ENCODE results near the gene DDAH2.

DDAH2 gene

DNA sequence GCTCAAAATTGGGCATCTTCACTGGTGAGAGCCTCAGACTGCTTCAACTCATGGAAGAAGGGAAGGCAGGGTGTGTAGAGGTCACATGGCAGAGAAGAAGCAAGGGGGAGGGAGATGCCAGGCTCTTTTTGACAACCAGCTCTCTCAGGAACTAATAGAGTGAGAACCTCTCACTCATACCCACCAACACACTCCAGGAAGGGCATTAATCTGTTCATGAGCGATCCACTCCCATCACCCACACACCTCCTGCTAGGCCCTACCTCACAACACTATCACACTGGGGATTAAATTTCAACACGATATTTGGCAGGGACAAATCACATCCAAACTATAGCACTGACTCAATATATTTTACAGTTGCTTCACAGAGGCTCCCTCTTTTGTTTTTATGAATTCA is 12.7 kb upstream of the DDAH2 start:
- TF ChIP-seq, protein P1, sequence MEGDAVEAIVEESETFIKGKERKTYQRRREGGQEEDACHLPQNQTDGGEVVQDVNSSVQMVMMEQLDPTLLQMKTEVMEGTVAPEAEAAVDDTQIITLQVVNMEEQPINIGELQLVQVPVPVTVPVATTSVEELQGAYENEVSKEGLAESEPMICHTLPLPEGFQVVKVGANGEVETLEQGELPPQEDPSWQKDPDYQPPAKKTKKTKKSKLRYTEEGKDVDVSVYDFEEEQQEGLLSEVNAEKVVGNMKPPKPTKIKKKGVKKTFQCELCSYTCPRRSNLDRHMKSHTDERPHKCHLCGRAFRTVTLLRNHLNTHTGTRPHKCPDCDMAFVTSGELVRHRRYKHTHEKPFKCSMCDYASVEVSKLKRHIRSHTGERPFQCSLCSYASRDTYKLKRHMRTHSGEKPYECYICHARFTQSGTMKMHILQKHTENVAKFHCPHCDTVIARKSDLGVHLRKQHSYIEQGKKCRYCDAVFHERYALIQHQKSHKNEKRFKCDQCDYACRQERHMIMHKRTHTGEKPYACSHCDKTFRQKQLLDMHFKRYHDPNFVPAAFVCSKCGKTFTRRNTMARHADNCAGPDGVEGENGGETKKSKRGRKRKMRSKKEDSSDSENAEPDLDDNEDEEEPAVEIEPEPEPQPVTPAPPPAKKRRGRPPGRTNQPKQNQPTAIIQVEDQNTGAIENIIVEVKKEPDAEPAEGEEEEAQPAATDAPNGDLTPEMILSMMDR (IDR thresholded peaks at IDR 0.05; ENCODE audit: low read depth, low read length): no peak
- DNase-seq (ENCODE audit: extremely low read depth, low read depth): no peak

DNA sequence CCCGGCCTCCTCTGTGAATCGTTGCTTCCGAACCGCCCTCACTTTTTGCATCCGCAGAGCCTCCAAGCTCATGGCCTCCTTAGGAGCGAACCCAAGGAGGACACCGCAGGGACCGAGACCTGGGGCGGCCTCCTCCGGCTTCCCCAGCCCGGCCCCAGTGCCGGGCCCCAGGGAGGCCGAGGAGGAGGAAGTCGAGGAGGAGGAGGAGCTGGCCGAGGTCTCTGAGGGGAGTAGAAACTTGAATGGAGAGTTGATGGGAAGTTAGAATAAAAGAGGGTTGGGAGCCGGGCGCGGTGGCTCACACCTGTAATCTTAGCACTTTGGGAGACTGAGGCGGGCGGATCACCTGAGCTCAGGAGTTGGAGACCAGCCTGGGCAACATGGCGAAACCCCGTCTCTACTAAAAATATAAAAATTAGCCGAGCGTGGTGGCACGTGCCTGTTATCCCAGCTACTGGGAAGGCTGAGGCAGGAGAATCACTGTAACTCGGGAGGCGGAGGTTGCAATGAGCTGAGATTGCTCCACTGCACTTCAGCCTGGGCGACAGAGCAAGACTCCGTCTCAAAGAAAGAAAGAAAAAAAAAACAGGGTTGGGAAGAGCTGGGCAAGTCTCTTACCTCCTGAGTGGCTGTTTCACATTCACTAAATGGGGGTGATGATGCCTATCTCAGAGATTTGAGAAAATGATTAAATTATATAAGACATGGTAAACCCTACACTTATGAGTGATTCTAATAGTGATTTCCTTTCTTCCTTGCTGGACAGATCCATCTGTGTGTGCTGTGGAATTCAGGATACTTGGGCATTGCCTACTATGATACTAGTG is 11.5 kb upstream of the DDAH2 start:
- DNase-seq (ENCODE audit: extremely low read depth, low read depth): no peak
- TF ChIP-seq, protein P1 (IDR thresholded peaks at IDR 0.05; ENCODE audit: low read depth, low read length): no peak

DNA sequence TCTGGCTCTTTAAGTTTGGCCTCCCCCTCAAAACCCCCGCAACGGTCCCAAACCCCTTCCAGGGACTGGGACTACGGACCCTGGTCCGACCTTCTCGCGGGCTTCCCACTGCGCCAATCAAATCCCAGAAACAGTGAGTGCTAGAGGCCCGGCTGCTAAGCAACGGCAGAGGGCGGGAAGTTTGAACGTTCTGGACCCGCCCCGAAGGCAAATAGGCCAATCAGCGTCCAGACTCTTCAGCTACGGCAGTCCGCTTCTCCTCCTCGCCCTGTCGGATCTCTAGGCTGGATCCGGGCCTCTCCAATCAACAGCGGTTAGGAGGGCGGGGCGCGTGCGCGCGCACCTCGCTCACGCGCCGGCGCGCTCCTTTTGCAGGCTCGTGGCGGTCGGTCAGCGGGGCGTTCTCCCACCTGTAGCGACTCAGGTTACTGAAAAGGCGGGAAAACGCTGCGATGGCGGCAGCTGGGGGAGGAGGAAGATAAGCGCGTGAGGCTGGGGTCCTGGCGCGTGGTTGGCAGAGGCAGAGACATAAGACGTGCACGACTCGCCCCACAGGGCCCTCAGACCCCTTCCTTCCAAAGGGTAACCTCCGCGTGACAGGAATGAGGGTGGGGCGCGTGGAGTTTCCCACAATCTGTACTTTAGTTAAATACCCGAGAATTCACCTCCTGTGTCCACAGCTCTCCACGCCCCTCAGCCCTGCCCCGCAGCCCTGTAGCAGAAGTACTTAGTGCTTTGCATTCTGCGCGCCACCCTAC is 10.7 kb upstream of the DDAH2 start, which contains the start of gene MSH5:
MSH5 (plus strand) TSS at position 367 of the 758 bp plus-strand sequence. CDS start 462 bp downstream, outside the sequence.
- peak; percentile 97 for DNase-seq (ENCODE audit: extremely low read depth, low read depth)
- TF ChIP-seq, protein P1 (IDR thresholded peaks at IDR 0.05; ENCODE audit: low read depth, low read length): no peak

DNA sequence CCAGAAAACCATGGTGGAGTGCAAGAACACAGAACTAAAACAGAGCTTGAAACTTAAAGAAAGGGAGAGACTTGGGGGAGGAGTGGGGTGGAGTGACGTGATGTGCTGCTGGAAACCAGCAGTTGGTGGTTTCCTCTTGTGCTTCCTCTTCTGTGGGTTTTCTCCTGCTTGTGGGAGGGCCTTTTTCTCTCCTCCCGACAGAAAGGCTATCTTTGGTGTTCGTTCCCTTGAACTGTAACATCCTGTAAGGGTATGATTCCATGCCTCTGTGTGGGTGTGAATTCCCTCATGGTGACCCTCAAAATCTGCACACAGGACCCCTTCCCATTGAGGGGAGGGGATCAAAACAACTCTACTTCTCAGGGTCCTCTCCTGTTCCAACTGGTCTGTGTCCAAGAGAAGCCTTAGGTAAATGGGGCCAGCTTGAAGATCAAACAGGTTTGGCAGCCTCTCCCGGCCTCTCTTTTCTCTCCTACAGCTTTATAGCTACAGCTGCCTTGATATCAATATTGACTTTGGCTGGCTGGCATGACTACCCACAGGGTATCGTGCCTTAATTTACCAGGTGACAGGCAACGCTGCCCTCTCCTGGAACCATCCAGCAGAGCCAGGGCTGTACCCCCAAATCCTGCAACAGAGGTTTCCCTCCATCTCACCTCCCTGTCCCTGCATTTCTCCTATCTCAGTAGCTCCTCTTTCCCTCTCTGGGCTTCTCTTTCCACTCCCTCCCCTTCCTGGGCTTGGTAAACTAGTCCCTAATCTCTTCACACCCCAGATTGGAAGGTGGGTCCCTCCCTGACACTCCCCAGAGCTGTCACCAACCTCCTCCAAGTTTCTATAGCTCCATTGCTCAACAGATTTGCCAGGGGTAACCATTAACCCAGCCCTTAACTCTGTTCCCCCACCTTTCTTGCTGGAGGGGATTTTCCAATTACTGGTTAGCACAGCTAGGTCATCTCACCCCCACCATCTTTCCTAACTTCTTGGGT is 9.2 kb upstream of the DDAH2 start:
- no peak for DNase-seq (ENCODE audit: extremely low read depth, low read depth)
- TF ChIP-seq, protein P1 (IDR thresholded peaks at IDR 0.05; ENCODE audit: low read depth, low read length): peak; percentile 26

DNA sequence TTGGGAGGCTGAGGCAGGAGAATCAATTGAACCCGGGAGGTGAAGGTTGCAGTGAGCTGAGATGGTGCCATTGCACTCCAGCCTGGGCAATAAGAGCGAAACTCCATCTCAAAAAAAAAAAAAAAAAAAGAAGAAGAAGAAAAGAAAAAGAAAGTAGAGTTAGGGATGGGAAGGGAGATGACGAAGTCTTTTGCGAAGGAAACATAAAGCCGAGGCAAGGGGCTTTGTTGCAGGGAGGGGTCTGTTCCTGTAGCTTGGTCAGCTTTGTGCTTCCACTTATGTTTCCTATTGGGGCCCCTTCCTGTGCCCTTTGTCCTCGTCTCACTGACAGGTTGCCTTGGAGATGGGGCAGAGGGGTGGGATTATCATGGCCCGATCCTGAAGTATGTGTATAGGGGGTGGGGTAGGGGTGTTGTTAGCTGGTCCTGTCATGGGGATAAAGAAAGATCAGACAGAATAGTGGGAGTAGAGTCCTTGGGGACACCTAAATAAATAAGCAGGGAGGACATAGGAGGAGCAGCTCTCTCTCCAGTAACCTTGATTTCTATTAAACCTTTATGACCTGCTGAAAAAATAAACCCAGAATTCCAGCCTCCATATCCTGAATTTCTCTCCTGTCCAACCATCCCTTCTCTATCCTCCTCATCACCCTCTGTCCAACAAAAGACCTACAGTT is 8.4 kb upstream of the DDAH2 start:
- TF ChIP-seq, protein P1 (IDR thresholded peaks at IDR 0.05; ENCODE audit: low read depth, low read length): no peak
- no peak for DNase-seq (ENCODE audit: extremely low read depth, low read depth)

DNA sequence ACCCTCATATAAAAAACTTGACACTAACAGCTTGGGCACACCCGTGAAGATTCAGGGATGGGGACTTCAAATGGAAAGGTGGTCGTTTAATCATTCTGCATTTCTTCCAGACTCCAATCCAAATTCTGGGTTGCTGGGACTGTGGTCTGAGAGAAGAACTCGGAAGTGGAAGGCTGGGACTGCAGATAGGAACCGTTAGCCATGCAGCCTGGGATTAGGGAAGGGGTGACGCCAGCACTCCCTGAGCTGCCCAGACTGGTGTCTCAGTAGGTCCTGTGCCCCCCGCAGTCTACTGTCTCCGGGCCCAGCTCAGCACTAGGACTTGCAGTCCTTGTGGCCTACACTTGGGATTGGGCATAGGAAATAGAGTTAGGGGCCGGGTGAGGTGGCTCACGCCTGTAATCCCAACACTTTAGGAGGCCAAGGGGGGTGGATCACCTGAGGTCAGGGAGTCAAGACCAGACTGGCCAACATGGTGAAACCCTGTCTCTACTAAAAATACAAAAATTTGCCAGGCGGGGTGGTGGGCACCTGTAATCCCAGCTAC is 7.7 kb upstream of the DDAH2 start:
- no peak for DNase-seq (ENCODE audit: extremely low read depth, low read depth)

More for the DNA sequence above, 7.7 kb upstream of the DDAH2 start:
- TF ChIP-seq, protein P1 (IDR thresholded peaks at IDR 0.05; ENCODE audit: low read depth, low read length): no peak

Data from AG09319 (cell line).